Thoracic aorta (tissue), 2 donors: ENCODE results near the gene MTMR4. TPM values are rescaled to one million over a fixed set of nuclear protein-coding genes. Genes with fewer than 3 reads are reported as not detected.
"Not testable (repeated sequence)": the region's sequence is repeated elsewhere in the genome, so short reads cannot be mapped to it uniquely, and the experiment has no call there.

ENCODE experiments used
- ATAC-seq: fragments of 150-250 bp; one replicate; pipeline ENCODE4 v1.8.0; 2017; ENCODE audit warnings: low read depth; ENCODE audit not compliant: insufficient number of reproducible peaks, low FRiP score
- DNase-seq: peaks from one replicate; pipeline ENCODE4 v3.0.0-alpha.2; 2020; ENCODE audit warnings: low spot score
- H3K27ac ChIP-seq, 2 donors: fragments of 200-600 bp; sonication (generic); 1 replicate in 1 of 2; 2 replicates in 1 of 2; pipeline ENCODE4 v1.5.1; 2016; ENCODE audit warnings: mild to moderate bottlenecking in 2 of 2, moderate library complexity in 2 of 2
- H3K27me3 ChIP-seq: fragments of 200-600 bp; sonication (generic); replicated peaks from 2 replicates; pipeline ENCODE4 v1.6.0; 2016; ENCODE audit warnings: mild to moderate bottlenecking; ENCODE audit not compliant: insufficient read depth
- H3K36me3 ChIP-seq: fragments of 200-600 bp; sonication (generic); one replicate; pipeline ENCODE4 v1.5.1; 2016
- H3K4me1 ChIP-seq, 2 donors: fragments of 200-600 bp; sonication (generic); 1 replicate in 1 of 2; 2 replicates in 1 of 2; pipeline versions ENCODE4 v1.5.1 to v1.6.0; 2016; ENCODE audit warnings: low read depth in 2 of 2, mild to moderate bottlenecking in 1 of 2; ENCODE audit not compliant: control insufficient read depth in 1 of 2
- H3K4me3 ChIP-seq: fragments of 200-600 bp; sonication (generic); 2 replicates; pipeline ENCODE4 v1.5.1; 2016; ENCODE audit warnings: mild to moderate bottlenecking
- H3K9me3 ChIP-seq: fragments of 200-600 bp; sonication (generic); 2 replicates; pipeline ENCODE4 v1.5.1; 2016
- total RNA-seq, 2 donors: library from RNA; depleted of rRNA; stranded (reverse); fragments of >200 nt; gene quantifications; one replicate each; pipeline versions ENCODE4 v1.1.0 to v1.2.3, GENCODE V29; 2016
- TF ChIP-seq, protein P1 (sequence below): fragments of 200-600 bp; sonication (generic); IDR thresholded peaks from one replicate; pipeline ENCODE4 v1.5.1; 2019; ENCODE audit warnings: antibody characterized with exemption

The MTMR4 gene
- total RNA-seq, 2 donors from 2014 or later = 31.7 to 55.4 TPM

DNA sequence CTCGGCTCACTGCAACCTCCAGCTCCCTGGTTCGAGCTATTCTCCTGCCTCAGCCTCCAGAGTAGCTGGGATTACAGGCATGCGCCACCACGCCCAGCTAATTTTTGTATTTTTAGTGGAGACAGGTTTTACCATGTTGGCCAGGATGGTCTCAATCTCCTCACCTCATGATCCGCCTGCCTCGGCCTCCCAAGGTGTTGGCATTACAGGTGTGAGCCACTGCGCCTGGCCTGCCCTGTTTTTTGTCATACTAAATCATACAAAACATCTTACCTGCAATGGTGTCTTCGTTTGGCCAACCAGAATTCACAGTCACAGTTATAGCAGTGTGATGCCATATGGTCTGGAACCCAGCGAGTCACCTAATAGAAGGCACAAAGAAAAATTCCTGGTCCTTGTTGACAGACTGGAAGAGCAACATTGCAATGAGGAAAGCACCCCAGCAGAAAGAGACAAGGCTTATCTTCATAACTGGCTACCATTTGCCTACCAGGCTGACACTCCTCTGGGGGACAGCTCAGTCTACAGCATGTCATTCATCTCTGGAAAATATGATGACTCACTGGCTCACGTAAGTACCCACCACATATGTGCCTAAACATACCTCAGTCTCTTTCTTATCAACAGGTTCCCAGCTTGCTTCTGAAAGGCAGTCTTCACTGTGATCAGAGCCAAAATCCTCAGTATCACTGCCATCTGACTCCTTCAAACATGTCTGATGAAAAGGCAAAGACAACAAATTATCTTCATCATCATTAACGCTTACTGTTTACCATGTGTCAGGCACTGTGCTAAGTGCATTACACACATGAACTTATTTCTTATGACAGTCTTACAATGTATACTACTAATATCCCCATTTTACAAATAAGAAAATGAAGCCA is 22.0 kb downstream of the MTMR4 start:
- Histone ChIP-seq H3K27ac (no peak overlapping the region), H3K9me3 (no peaks in the 10 kb centered on the region), H3K36me3 (peaks cover 69% of the 10 kb centered on the region), H3K27me3 (no peaks in the 10 kb centered on the region), H3K4me3 (no peak overlapping the region), H3K4me1 (no peaks in the 10 kb centered on the region)
- no peak for DNase-seq
- ATAC-seq = no peak
- TF ChIP-seq, protein P1, sequence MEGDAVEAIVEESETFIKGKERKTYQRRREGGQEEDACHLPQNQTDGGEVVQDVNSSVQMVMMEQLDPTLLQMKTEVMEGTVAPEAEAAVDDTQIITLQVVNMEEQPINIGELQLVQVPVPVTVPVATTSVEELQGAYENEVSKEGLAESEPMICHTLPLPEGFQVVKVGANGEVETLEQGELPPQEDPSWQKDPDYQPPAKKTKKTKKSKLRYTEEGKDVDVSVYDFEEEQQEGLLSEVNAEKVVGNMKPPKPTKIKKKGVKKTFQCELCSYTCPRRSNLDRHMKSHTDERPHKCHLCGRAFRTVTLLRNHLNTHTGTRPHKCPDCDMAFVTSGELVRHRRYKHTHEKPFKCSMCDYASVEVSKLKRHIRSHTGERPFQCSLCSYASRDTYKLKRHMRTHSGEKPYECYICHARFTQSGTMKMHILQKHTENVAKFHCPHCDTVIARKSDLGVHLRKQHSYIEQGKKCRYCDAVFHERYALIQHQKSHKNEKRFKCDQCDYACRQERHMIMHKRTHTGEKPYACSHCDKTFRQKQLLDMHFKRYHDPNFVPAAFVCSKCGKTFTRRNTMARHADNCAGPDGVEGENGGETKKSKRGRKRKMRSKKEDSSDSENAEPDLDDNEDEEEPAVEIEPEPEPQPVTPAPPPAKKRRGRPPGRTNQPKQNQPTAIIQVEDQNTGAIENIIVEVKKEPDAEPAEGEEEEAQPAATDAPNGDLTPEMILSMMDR = no peak

DNA sequence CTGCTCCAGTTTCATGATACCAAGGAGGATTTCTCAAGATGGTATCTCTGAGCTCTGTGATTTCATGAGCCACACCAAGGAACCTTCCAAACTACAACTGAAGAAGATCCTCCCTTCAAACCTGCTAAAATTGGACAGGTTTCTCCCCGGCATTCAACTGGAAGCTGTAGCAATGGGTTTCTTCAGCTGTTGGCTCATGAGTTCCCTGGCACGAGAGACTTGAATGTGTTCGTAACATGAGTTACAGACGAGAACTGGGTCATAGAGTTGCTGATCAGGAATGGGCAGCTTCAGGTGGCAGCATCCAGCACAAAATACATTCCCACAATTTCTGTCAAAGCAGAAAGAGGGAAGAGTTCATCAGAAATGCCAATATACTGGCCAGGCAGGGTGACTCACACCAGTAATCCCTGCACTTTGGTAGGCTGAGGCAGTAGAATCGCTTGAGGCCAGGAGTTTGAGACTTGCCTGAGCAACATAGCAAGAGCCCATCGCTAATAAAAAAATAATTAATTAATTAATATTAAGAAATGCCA is 22.9 kb downstream of the MTMR4 start:
- Histone ChIP-seq H3K4me3 (no peak overlapping the region), H3K36me3 (peaks cover 64% of the 10 kb centered on the region), H3K9me3 (no peaks in the 10 kb centered on the region), H3K27me3 (no peaks in the 10 kb centered on the region), H3K27ac (no peak overlapping the region), H3K4me1 (no peaks in the 10 kb centered on the region)
- ATAC-seq (no peak), DNase-seq (no peak)
- TF ChIP-seq, protein P1 = no peak

DNA sequence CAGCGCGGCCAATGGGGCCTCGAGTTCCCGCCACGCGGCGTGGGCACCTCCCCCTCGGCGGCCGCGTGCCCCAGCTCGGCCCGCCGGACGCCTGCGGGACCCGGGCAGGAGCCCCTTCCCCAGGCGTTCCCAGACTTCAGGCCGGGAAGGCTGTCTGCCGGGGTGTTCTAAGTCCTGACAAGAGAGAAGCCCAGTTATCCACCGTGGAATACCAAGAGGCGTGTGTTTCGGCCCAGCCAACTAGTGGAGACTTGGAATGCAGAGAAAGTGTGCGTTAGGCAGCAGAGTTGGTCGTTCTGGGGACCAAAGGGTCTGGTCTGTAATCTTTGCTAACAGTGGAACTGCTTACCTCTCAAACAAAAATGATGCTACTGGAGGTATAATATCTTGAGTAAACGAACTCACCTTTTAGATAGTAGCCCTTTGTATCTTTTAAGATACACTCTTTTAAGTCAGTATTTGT is 26.0 kb downstream of the MTMR4 start:
- Histone ChIP-seq H3K27me3 (no peaks in the 10 kb centered on the region), H3K4me1 (no peaks in the 10 kb centered on the region), H3K36me3 (peaks cover 39% of the 10 kb centered on the region), H3K27ac (no peak overlapping the region), H3K4me3 (no peak overlapping the region), H3K9me3 (no peaks in the 10 kb centered on the region)
- no peak for ATAC-seq
- no peak for DNase-seq
- TF ChIP-seq, protein P1 = no peak

DNA sequence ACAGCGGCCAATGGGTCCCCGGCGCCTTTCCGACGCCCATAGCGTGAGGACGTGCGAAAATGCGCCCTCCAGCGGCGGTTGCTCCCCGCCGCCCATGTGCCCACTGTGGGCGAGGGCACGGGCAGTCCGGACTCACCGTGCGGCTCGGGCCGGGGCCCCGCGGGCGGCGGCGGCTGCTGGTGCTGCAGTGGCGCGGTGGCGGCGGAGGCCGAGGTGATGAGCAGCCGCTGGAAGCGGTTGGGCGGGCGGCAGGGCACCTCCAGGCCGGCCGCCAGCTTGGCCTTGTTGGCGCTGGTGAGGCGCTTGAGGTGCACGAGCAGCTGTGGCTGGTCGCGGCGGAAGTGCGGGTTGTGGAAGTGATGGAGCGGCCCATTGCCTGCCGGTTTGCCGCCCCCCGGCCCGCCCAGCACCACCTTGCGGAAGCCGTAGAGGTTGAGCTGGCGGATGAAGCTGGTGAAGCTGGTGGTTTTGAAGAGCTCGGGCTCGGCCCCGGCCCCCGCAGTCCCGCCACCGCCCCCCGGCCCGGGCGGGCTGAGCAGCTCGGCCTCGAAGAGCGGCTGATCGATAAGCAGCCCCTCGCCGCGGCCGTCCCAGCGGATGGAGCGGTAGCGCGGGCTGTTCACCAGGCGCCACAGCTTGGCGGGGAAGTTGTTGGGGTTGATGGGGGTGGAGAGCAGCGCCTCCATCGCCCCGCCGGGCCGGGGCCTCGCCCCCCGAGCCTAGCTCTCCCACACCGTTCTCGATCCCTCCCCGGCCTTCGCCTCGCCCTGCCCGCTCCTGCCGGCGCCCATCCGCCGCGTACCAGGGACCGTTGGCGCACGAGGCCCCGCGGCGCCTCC is 26.6 kb downstream of the MTMR4 start, which contains the start of gene HSF5:
Gene HSF5, minus strand, starts transcription at position 820 of the 839 bp plus-strand sequence. Its CDS starts 134 bp downstream, at position 686.
- H3K36me3 ChIP-seq = peaks cover 32% of the 10 kb centered on the region
- H3K4me3 ChIP-seq = peak within 1 kb of the TSS; percentile 47
- no peaks in the 10 kb centered on the region for H3K9me3 ChIP-seq
- no peak for DNase-seq
- no peaks in the 10 kb centered on the region for H3K27me3 ChIP-seq
- no peak within 1 kb of the TSS for H3K27ac ChIP-seq
- H3K4me1 ChIP-seq = no peaks in the 10 kb centered on the region
- no peak for ATAC-seq
- TF ChIP-seq, protein P1 = no peak

DNA sequence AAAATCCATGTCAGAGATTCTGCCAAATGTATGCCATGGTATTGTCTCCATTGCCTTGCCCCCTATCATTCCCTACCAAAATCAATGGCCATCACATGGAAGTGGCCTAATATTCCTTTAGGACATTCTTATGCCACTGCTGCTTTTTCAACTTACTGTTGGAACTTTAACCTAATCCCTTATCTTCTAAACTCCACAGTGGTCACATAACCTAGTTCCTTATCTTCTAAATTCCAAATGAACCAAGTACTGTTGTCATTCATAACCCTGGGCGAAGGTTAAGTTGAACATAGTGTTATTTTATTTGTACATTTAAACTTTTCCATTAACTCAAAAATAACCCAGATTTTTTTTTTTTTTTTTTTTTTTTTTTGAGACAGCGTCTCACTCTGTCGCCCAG is 29.8 kb downstream of the MTMR4 start:
- no peaks in the 10 kb centered on the region for H3K27me3 ChIP-seq
- TF ChIP-seq, protein P1 = no peak
- no peak overlapping the region for H3K27ac ChIP-seq
- H3K9me3 ChIP-seq = no peaks in the 10 kb centered on the region
- no peak for ATAC-seq
- no peak for DNase-seq
- no peak overlapping the region for H3K4me3 ChIP-seq
- peaks cover 10% of the 10 kb centered on the region for H3K36me3 ChIP-seq
- no peaks in the 10 kb centered on the region for H3K4me1 ChIP-seq

DNA sequence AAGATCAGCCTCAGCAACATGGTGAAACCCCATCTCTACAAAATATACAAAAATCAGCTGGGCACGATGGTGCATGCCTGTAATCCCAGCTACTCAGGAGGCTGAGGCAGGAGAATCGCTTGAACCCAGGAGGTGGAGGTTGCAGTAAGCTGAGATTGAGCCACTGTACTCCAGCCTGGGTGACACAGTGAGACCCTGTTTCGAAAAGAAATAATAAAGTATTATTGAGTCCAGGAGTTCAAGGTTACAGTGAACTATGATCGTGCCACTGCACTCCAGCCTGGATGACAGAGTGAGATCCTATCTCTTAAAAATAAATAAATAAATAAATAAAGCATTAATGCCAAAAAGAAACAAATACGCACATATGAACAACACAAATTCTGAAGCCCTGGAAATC is 32.6 kb downstream of the MTMR4 start:
- not testable (repeated sequence) for H3K4me1 ChIP-seq, H3K4me3 ChIP-seq, H3K36me3 ChIP-seq, DNase-seq, H3K27me3 ChIP-seq, H3K27ac ChIP-seq, ATAC-seq, H3K9me3 ChIP-seq
